Measurements from ENCODE around the gene RALGAPA2.
"Not testable (repeated sequence)": the region's sequence is repeated elsewhere in the genome, so short reads cannot be mapped to it uniquely, and the experiment has no call there.

Gene RALGAPA2

GRCh38 chr20:20571068-20571780 lies 141.2 kb downstream of the RALGAPA2 start:
- DNase-seq (ENCODE audit: low read depth), result no peak

GRCh38 chr20:20568604-20569205 lies 143.7 kb downstream of the RALGAPA2 start:
- DNase-seq (ENCODE audit: low read depth), result no peak

GRCh38 chr20:20567712-20568111 lies 144.7 kb downstream of the RALGAPA2 start:
- DNase-seq (ENCODE audit: low read depth), result no peak

GRCh38 chr20:20566516-20566915 lies 145.9 kb downstream of the RALGAPA2 start:
- DNase-seq (ENCODE audit: low read depth), result no peak

GRCh38 chr20:20564279-20564678 lies 148.2 kb downstream of the RALGAPA2 start:
- no peak for DNase-seq (ENCODE audit: low read depth)

- DNase-seq (ENCODE audit: low read depth), result no peak
Measured at GRCh38 chr20:20562507-20562906, 149.9 kb downstream of the RALGAPA2 start.

- DNase-seq (ENCODE audit: low read depth), result no peak
Measured at GRCh38 chr20:20561841-20562240, 150.6 kb downstream of the RALGAPA2 start.

- DNase-seq (ENCODE audit: low read depth), result no peak
Measured at GRCh38 chr20:20561172-20561571, 151.3 kb downstream of the RALGAPA2 start.

- DNase-seq (ENCODE audit: low read depth), result no peak
Measured at GRCh38 chr20:20557406-20557805, 155.0 kb downstream of the RALGAPA2 start.

- DNase-seq (ENCODE audit: low read depth), result no peak
Measured at GRCh38 chr20:20555838-20556237, 156.6 kb downstream of the RALGAPA2 start.

GRCh38 chr20:20554951-20555350 lies 157.5 kb downstream of the RALGAPA2 start:
- DNase-seq (ENCODE audit: low read depth), result no peak

GRCh38 chr20:20553541-20553940 lies 158.9 kb downstream of the RALGAPA2 start:
- DNase-seq (ENCODE audit: low read depth), result no peak

GRCh38 chr20:20552076-20552475 lies 160.4 kb downstream of the RALGAPA2 start:
- DNase-seq (ENCODE audit: low read depth), result no peak

GRCh38 chr20:20551409-20551808 lies 161.0 kb downstream of the RALGAPA2 start:
- no peak for DNase-seq (ENCODE audit: low read depth)

GRCh38 chr20:20549704-20550103 lies 162.7 kb downstream of the RALGAPA2 start:
- no peak for DNase-seq (ENCODE audit: low read depth)

- no peak for DNase-seq (ENCODE audit: low read depth)
Measured at GRCh38 chr20:20549267-20549612, 163.2 kb downstream of the RALGAPA2 start.

GRCh38 chr20:20548527-20549266 lies 163.7 kb downstream of the RALGAPA2 start:
- no peak for DNase-seq (ENCODE audit: low read depth)

- DNase-seq (ENCODE audit: low read depth), result no peak
Measured at GRCh38 chr20:20547876-20548266, 164.6 kb downstream of the RALGAPA2 start.

- DNase-seq (ENCODE audit: low read depth), result no peak
Measured at GRCh38 chr20:20547221-20547875, 165.1 kb downstream of the RALGAPA2 start.

GRCh38 chr20:20546402-20546801 lies 166.0 kb downstream of the RALGAPA2 start:
- DNase-seq (ENCODE audit: low read depth), result no peak

GRCh38 chr20:20543348-20543747 lies 169.1 kb downstream of the RALGAPA2 start:
- DNase-seq (ENCODE audit: low read depth), result not testable (repeated sequence)

- DNase-seq (ENCODE audit: low read depth), result no peak
Measured at GRCh38 chr20:20536240-20536933, 176.1 kb downstream of the RALGAPA2 start.

Measured in activated T-helper 9 cell treated with anti-CD3 and anti-CD28 coated beads, Interleukin-2, amount 50 U/mL, for 16 hours (primary cell).